Activated T-helper 2 cell treated with anti-CD3 and anti-CD28 coated beads, Interferon-gamma antibody, Interleukin-2, Interleukin-4, amounts not matched to agents 10 μg/mL and 5 μg/mL and 100 μg/mL, durations not matched to agents 14 hours and 24 hours and 36 hours (primary cell): ENCODE measurements around the gene TNS3. TPM values are rescaled to one million over a fixed set of nuclear protein-coding genes. Genes with fewer than 3 reads are reported as not detected.

Experiments used
- DNase-seq: peaks from one replicate; pipeline ENCODE4 v3.0.0; 2021; ENCODE audit warnings: low spot score
- H3K27ac Mint-ChIP-seq: one replicate; pipeline ENCODE4 v1.8.0; 2021; ENCODE audit warnings: mixed read lengths
- H3K27me3 Mint-ChIP-seq: one replicate; pipeline ENCODE4 v1.8.0; 2021; ENCODE audit warnings: low read depth, mixed read lengths
- H3K36me3 Mint-ChIP-seq: one replicate; pipeline ENCODE4 v1.8.0; 2021; ENCODE audit warnings: low read depth, mixed read lengths
- H3K4me1 Mint-ChIP-seq: one replicate; pipeline ENCODE4 v1.8.0; 2021; ENCODE audit warnings: low read depth, mixed read lengths
- H3K4me3 Mint-ChIP-seq: one replicate; pipeline ENCODE4 v1.8.0; 2021; ENCODE audit warnings: low read depth, mild to moderate bottlenecking, moderate library complexity, mixed read lengths
- H3K9me3 Mint-ChIP-seq: one replicate; pipeline ENCODE4 v1.8.0; 2021; ENCODE audit warnings: mixed read lengths
- intact Hi-C: fragments of 100-400 bp; cut with micrococcal nuclease; formaldehyde crosslinking; loops from one replicate; pipeline ENCODE4 v1.15.1; 2023
- total RNA-seq: library from RNA; stranded (reverse); gene quantifications from 2 replicates; pipeline ENCODE4 v1.2.3, GENCODE V29; 2022

The TNS3 gene
- total RNA-seq, 1 donor from 2014 or later = 5.3 TPM

GRCh38 chr7:47573758-47574481 is 8.0 kb downstream of the TNS3 start:
- Mint-ChIP-seq H3K4me3 (no peak overlapping the region), H3K27me3 (peaks cover 19% of the 10 kb centered on the region), H3K9me3 (no peaks in the 10 kb centered on the region), H3K4me1 (peaks cover 5% of the 10 kb centered on the region), H3K27ac (no peak overlapping the region), H3K36me3 (no peaks in the 10 kb centered on the region)
- no peak for DNase-seq
- intact Hi-C loops = no loop called here

DNA sequence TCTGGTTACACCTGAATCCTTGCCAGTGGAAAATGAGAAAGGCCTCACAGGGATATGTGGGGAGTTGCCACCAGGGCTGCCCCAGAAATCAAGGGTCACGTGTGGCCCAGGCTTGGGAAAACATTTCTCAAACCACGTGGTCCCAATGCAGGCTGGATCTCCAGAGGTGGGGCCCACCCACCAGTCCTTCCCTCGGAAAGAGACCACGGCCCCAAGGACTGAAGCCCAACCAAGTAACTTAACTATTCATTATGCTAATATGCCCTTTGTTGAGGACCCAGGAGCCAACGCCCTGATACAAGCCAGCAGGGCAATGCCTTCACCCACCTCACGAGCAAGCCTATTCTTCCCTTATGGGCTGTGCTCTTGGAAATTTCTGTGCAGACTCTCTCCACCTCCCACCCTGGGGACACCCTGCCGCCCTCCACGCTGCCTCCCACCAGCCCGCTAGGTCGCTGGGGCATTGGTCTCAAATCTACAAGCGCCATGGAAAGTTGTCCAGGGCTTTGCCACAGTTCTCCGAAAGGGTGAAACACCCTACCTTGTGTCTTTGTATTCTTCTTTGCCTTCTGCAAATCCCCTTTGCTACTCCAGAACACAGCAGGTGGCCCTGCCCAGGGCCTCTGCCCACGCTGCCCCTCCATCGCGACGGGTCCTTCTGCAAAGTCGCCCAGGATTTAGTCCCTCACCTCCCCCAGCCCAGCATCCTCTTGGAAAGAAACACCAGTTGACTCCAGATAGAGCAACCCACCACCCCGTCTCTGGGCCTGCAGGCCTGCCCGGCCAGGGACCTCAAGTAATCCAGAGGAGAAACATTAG is 8.8 kb downstream of the TNS3 start:
- Mint-ChIP-seq H3K27me3 (peaks cover 19% of the 10 kb centered on the region), H3K9me3 (no peaks in the 10 kb centered on the region), H3K27ac (no peak overlapping the region), H3K4me1 (no peaks in the 10 kb centered on the region), H3K4me3 (no peak overlapping the region), H3K36me3 (no peaks in the 10 kb centered on the region)
- intact Hi-C loops = no loop called here
- DNase-seq = no peak

DNA sequence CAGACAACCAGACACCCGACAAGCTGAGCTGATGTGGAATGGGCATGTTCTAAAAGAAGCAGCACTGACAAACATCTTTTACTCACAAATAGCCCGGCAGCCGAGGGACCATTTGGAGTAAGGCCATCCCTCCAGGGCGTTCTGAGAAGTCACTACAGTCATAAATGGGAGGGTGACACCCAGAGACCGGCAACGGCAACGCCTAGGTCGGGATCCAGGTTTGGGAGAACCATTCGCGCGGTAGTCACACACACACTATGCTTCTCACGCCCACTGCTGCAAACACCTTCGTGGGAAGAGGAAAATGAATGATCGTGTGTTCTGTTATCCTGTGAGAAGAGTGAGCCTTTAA is 9.8 kb downstream of the TNS3 start:
- Mint-ChIP-seq H3K4me3 (no peak overlapping the region), H3K4me1 (no peaks in the 10 kb centered on the region), H3K36me3 (no peaks in the 10 kb centered on the region), H3K9me3 (no peaks in the 10 kb centered on the region), H3K27me3 (peaks cover 17% of the 10 kb centered on the region), H3K27ac (no peak overlapping the region)
- intact Hi-C loops = no loop called here
- DNase-seq = no peak

- H3K4me3 Mint-ChIP-seq = no peak overlapping the region
- no peaks in the 10 kb centered on the region for H3K9me3 Mint-ChIP-seq
- H3K4me1 Mint-ChIP-seq = no peaks in the 10 kb centered on the region
- no peak for DNase-seq
- no peaks in the 10 kb centered on the region for H3K36me3 Mint-ChIP-seq
- intact Hi-C loops = no loop called here
- H3K27ac Mint-ChIP-seq = no peak overlapping the region
- peaks cover 16% of the 10 kb centered on the region for H3K27me3 Mint-ChIP-seq
Observed at GRCh38 chr7:47571331-47572093, 10.4 kb downstream of the TNS3 start.

GRCh38 chr7:47570649-47571050 is 11.3 kb downstream of the TNS3 start:
- Mint-ChIP-seq H3K4me1 (no peaks in the 10 kb centered on the region), H3K9me3 (no peaks in the 10 kb centered on the region), H3K4me3 (no peak overlapping the region), H3K36me3 (no peaks in the 10 kb centered on the region), H3K27me3 (peaks cover 16% of the 10 kb centered on the region), H3K27ac (no peak overlapping the region)
- DNase-seq = no peak
- intact Hi-C loops = no loop called here

- H3K4me1 Mint-ChIP-seq = no peaks in the 10 kb centered on the region
- H3K4me3 Mint-ChIP-seq = no peak overlapping the region
- DNase-seq = no peak
- no peaks in the 10 kb centered on the region for H3K9me3 Mint-ChIP-seq
- H3K27me3 Mint-ChIP-seq = peaks cover 11% of the 10 kb centered on the region
- no peak overlapping the region for H3K27ac Mint-ChIP-seq
- intact Hi-C loops = no loop called here
- no peaks in the 10 kb centered on the region for H3K36me3 Mint-ChIP-seq
Observed at GRCh38 chr7:47568547-47568946, 13.4 kb downstream of the TNS3 start.

- Mint-ChIP-seq H3K36me3 (no peaks in the 10 kb centered on the region), H3K9me3 (no peaks in the 10 kb centered on the region), H3K27me3 (peaks cover 8% of the 10 kb centered on the region), H3K27ac (no peak overlapping the region), H3K4me3 (no peak overlapping the region), H3K4me1 (no peaks in the 10 kb centered on the region)
- DNase-seq = no peak
- intact Hi-C loops = no loop called here
Observed at GRCh38 chr7:47568056-47568455, 13.9 kb downstream of the TNS3 start.

- Mint-ChIP-seq H3K4me1 (no peaks in the 10 kb centered on the region), H3K36me3 (no peaks in the 10 kb centered on the region), H3K9me3 (no peaks in the 10 kb centered on the region), H3K27me3 (peaks cover 1% of the 10 kb centered on the region), H3K27ac (no peak overlapping the region), H3K4me3 (no peak overlapping the region)
- no peak for DNase-seq
- intact Hi-C loops = no loop called here
Observed at GRCh38 chr7:47565640-47566250, 16.2 kb downstream of the TNS3 start.

- Mint-ChIP-seq H3K4me1 (no peaks in the 10 kb centered on the region), H3K4me3 (no peak overlapping the region), H3K27me3 (no peaks in the 10 kb centered on the region), H3K27ac (no peak overlapping the region), H3K36me3 (no peaks in the 10 kb centered on the region), H3K9me3 (no peaks in the 10 kb centered on the region)
- intact Hi-C loops = no loop called here
- DNase-seq = no peak
Observed at GRCh38 chr7:47563521-47563920, 18.4 kb downstream of the TNS3 start.

DNA sequence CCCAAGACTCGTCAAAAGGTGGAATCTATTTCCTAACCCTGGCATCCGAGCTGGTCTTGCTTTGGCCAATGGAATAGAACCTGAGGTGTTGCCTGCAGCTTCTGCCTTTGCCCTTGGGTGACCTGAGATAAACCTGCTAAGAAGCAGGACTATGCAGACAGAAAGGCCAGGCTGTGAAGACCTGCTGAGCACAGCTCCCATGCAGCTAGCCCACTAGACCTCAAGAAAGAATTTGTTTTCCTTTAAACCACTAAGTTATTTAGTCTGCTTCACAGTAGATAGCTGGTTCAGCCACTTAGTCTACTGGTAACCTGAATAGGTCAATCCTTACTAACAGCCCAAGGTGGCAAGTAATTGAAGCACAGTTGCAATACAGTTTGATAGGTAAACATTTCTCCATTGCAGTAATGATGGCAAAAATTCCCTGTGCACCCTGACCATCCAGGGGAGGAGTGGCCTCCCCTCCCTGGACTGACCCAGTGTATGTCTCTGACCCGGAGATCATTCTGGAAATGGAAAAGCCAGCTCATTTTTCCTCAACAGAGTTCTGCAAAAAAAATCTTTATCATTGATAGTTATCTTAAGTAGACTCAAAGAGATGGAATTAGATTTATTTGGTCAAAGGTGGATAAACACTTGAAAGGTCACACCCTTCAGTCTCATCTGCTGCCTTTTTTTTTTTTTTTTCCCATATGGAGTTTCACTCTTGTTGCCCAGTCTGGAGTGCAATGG is 20.0 kb downstream of the TNS3 start:
- Mint-ChIP-seq H3K27me3 (no peaks in the 10 kb centered on the region), H3K4me3 (no peak overlapping the region), H3K4me1 (no peaks in the 10 kb centered on the region), H3K36me3 (no peaks in the 10 kb centered on the region), H3K9me3 (no peaks in the 10 kb centered on the region), H3K27ac (no peak overlapping the region)
- DNase-seq = no peak
- intact Hi-C loops = no loop called here

- Mint-ChIP-seq H3K4me3 (no peak overlapping the region), H3K27ac (no peak overlapping the region), H3K9me3 (no peaks in the 10 kb centered on the region), H3K4me1 (no peaks in the 10 kb centered on the region), H3K36me3 (no peaks in the 10 kb centered on the region), H3K27me3 (no peaks in the 10 kb centered on the region)
- intact Hi-C loops = no loop called here
- no peak for DNase-seq
Observed at GRCh38 chr7:47559306-47560220, 22.3 kb downstream of the TNS3 start.
